ENCODE measurements around the gene LPAR2. TPM values are rescaled to one million over a fixed set of nuclear protein-coding genes. Genes with fewer than 3 reads are reported as not detected.

Gene LPAR2
- 1 to 10 TPM in 3 of 4 donors, under 1 TPM in 1; 0.65 to 8.8 (median 3.0) TPM for total RNA-seq

GRCh38 chr19:19627621-19628500 lies at the start of gene LPAR2:
Gene LPAR2 (minus strand): TSS chr19:19628220. CDS start chr19:19627275, 945 bp downstream.
- TF ChIP-seq CTCF (IDR thresholded peaks at IDR 0.05; ENCODE audit: low read depth): no peak

- no peak for TF ChIP-seq CTCF (IDR thresholded peaks at IDR 0.05; ENCODE audit: low read depth)
These were observed 49.6 kb upstream of the LPAR2 start for GRCh38 chr19:19677579-19677978.

- TF ChIP-seq CTCF (IDR thresholded peaks at IDR 0.05; ENCODE audit: low read depth): no peak
These were observed 46.3 kb upstream of the LPAR2 start for GRCh38 chr19:19674315-19674714.

- no peak for TF ChIP-seq CTCF (IDR thresholded peaks at IDR 0.05; ENCODE audit: low read depth)
These were observed 44.8 kb upstream of the LPAR2 start for GRCh38 chr19:19672816-19673215.

GRCh38 chr19:19670070-19670551 lies 42.1 kb upstream of the LPAR2 start:
- no peak for TF ChIP-seq CTCF (IDR thresholded peaks at IDR 0.05; ENCODE audit: low read depth)

- no peak for TF ChIP-seq CTCF (IDR thresholded peaks at IDR 0.05; ENCODE audit: low read depth)
These were observed 40.4 kb upstream of the LPAR2 start, which contains the start of gene ZNF101 for GRCh38 chr19:19668230-19669012. Gene ZNF101 (plus strand): TSS chr19:19668839. CDS start chr19:19668964, 125 bp downstream.

Measured in subcutaneous adipose tissue (tissue), 4 donors.